Activated CD4-positive, CD25-positive, alpha-beta regulatory T cell treated with anti-CD3 and anti-CD28 coated beads, Interleukin-2, amount 50 U/mL, for 72 hours (primary cell): Measurements from ENCODE around the gene SLC16A12.
"Not testable (repeated sequence)": the region's sequence is repeated elsewhere in the genome, so short reads cannot be mapped to it uniquely, and the experiment has no call there.

Source experiments
- DNase-seq: peaks from one replicate; pipeline ENCODE4 v3.0.0; 2021

SLC16A12 gene

DNA sequence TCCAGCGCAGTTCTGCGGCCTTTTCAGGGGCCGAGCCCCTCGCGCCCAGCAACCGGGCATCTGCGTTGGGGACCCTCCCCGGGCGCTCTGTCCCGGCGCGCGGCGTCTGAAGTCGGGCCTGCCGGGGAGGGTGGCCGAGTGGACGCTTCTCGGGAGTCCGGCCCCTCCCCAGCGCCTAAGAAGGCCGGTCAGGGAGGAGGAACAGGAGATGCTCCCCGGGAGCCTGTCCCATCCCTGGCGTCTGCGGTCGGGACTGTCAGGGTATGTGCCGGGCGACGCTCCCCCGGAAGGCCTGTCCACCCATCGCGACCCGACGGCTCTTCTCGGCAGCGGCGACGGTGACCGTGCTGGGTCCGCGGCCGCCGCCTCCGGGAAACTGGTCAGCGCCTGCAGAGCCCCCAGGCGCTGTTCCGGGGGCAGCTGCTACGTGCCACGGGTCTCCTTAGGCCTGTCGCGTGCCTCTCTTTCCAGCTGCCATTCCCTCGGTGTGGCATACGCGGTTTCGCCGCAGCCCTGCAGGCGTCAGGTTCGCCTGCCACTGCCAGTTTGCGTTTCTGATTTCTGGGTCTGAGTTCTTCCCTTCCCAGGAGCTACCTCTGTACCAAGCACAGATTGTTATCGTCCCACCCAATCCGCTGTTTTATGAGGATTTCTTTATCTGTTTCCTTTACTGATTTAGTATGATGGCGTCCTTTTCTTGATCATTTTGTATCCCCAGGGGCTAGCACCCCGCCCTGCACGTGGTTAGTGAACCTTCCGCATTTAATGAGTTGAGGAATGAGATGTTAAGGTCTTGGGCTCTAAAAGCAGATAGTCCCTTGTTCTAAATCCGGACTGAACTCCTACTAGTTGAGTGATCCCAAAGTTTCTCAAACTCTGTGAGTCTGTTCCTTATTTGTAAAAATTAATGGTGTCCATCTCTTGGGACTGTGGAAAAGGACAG lies 120.2 kb downstream of the SLC16A12 start:
- DNase-seq: peak; percentile 54

DNA sequence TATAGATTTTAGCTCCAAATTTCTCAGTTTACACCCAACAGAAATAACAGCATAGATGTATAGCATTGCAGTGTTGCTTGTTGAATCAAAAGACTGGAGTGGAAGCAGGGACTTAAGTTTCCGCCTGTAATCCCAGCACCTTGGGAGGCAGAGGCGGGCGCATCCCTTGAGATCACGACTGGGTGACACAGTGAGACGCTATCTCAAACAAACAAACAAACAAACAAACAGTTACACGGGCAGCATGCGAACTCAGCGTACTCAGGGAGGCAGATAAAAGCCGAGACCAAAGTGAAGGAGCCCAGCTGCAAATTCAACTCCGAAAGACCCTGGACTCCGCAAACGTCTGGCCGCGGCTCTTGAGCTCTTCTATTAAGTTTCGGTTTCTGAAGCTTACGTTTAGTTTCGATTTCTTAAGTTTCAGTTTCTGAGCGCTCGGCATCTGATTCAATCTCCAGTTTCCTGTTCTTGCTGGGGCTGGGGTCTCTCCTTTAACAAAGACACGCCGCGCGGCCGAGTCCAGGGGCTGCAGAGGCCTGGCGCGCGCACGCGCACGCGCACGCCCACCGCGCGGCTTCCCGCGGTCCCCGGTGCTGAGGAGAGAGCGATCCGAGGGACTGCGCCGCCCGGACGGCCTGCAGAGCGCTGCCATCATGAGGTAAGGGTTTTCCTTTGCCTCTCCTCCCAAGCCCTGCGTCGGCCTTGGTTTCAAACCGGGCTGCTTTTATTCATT lies 121.1 kb downstream of the SLC16A12 start, which contains the start of gene IFIT5:
IFIT5 (plus strand) TSS at position 423 of the 733 bp plus-strand sequence; CDS start at position 654, 231 bp downstream.
- peak; percentile 72 for DNase-seq

DNA sequence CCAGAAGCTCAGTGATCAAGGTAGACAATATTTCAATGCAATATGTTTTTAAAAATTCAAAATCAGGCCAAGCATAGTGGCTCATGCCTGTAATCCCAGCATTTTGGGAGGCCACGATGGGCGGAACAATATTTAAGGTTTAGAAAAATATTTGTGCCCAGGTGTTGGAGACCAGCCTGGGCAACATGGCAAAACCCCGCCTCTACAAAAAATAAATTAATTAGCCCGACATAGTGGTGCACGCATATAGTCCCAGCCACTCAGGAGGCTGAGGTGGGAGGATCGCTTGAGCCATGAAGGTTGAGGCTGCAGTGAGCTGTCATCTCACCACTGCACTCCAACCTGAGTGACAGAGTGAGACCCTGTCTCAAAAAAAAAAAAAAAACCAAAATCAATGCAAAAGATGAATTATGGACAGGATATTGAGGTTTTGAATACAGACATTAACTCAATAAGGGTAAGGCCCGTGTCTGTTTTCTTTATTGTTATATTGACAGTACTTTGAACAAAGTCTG lies 121.9 kb downstream of the SLC16A12 start:
- no peak for DNase-seq

DNA sequence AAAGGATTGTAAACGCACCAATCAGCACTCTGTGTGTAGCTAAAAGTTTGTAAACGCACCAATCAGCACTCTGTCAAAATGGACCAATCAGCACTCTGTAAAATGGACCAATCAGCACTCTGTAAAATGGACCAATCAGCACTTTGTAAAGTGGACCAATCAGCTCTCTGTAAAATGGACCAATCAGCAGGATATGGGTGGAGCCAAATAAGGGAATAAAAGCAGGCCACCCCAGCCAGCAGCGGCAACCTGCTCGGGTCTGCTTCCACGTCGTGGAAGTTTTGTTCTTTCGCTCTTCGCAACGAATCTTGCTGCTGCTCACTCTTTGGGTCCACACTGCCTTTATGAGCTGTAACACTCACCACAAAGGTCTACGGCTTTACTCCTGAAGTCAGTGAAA lies 123.1 kb downstream of the SLC16A12 start:
- DNase-seq: peak; percentile 50

DNA sequence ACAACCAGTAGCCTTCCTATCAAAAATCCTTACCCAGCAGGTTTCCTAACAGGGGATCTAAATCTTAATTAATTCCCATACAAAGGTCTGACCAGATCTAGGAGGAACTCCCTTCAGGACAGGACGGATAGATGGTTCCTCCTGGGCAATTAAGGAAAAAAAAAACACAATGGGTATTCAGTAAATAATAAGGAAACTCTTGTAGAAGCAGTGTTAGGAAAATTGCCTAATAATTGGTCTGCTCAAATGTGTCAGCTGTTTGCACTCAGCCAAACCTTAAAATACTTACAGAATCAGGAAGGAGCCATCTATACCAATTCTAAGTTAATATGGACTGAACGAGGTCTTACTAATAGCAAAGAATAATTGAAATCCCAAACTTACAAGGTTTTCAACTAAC lies 124.3 kb downstream of the SLC16A12 start:
- not testable (repeated sequence) for DNase-seq

DNA sequence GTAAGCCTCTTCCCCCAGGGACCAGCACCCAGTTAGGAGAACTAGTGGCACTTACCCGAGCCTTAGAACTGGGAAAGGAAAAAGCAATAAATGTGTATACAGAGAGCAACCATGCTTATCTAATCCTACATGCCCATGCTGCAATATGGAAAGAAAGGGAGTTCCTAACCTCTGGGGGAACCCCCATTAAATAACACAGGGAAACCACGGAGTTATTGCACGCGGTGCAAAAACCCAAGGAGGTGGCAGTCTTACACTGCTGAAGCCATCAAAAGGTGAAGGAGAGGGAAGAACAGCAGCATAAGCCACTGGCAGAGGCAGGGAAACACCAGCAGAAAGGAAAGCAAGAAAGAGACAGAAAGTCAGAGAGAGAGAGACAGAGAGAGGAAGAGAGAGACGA lies 124.8 kb downstream of the SLC16A12 start:
- DNase-seq: not testable (repeated sequence)

DNA sequence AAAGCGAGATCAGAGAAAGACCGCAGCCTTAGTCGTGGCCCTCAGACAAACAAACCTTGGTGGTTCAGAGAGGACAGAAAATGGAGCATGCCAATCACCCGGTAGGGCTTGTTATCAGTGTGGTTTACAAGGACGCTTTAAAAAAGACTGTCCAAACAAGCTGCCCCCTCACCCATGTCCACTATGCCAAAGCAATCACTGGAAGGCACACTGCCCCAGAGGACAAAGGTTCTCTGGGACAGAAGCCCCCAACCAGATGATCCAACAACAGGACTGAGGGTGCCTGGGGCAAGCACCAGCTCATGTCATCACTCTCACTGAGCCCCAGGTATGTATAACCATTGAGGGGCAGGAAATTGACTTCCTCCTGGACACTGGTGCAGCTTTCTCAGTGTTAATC lies 126.1 kb downstream of the SLC16A12 start:
- not testable (repeated sequence) for DNase-seq

DNA sequence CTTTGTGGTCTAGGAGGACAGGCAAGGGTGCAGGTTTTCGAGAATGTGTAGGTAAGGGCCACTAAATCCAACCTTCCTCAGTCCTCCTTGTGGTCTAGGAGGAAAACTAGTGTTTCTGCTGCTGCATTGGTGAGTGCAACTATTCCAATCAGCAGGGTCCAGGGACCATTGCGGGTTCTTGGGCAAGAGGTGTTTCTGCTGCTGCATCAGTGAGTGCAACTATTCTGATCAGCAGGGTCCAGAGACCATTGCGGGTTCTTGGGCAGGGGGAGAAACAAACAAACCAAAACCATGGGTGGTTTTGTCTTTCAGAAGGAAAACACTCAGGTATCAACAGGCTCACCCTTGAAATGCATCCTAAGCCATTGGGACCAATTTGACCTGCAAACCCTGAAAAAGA lies 127.6 kb downstream of the SLC16A12 start:
- DNase-seq: not testable (repeated sequence)

DNA sequence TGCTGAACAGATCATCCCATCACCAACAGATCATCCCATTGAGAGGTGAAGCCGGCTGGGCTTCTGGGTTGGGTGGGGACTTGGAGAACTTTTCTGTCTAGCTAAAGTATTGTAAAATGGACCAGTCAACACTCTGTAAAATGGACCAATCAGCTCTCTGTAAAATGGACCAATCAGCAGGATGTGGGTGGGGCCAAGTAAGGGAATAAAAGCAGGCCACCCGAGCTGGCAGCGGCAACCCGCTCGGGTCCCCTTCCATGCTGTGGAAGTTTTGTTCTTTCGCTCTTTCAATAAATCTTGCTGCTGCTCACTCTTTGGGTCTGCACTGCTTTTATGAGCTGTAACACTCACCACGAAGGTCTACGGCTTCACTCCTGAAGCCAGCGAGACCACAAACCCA lies 129.2 kb downstream of the SLC16A12 start:
- not testable (repeated sequence) for DNase-seq

DNA sequence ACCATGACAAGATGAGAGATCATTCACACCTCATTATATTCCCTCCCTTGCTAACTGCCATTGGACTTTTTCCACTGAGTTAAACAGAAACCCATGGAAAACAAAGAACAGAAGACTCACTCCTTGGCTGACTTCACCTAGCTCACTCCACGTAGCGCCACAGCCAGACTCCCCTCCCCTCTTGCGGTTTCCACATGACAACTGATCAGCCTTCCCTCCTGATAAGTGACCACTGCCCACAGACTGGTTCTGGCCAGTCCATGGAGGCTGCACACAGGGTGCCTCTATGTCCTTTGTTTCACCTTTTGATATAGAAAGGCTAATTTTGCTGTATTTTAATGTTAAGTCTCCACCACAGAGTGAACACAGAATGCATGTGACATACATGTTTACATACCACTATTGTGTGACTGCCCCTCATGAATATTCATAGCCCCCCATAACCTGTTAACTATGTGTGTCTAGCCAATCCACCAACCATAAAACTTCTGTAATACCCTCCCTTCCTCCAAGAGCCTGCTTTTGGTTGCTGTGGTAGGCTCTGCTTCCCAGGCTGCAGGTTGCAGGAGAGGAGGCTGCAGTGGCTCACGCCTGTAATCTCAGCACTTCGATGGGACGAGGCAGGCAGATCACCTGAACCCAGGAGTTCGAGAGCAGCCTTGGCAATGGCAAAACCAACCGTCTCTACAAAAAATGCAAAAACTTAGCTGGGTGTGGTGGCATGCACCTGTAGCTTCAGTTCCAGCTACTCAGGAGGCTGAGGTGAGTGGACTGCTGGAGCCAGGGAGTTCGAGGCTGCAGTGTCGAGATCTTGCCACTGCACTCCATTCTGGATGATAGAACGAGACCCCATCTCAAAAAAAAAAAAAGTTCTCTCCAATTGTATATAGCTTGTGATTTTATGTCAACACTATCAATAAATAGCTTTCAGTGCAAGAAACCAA lies 131.0 kb downstream of the SLC16A12 start:
- no peak for DNase-seq

DNA sequence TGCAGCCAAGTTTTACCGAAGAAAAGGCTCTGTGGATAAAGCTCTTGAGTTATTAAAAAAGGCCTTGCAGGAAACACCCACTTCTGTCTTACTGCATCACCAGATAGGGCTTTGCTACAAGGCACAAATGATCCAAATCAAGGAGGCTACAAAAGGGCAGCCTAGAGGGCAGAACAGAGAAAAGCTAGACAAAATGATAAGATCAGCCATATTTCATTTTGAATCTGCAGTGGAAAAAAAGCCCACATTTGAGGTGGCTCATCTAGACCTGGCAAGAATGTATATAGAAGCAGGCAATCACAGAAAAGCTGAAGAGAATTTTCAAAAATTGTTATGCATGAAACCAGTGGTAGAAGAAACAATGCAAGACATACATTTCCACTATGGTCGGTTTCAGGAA lies 132.4 kb downstream of the SLC16A12 start:
- no peak for DNase-seq

DNA sequence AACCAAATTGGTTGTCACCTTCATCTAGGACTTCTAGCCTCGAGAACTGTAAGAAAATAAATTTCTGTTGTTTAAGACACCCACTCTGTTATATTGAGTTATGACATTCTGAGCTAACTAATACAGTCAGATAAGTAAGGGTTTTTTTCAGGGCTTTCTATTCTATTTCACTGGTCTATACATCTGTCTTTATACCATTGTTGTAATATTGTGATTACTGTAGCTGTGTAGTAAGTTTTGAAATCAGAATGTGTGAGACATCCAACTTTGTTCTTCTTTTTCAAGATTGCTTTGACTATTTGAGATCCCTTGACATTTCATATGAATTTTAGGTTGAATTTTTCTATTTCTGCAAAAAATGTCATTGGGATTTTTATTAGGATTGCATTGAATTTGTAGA lies 135.4 kb downstream of the SLC16A12 start:
- DNase-seq: no peak

DNA sequence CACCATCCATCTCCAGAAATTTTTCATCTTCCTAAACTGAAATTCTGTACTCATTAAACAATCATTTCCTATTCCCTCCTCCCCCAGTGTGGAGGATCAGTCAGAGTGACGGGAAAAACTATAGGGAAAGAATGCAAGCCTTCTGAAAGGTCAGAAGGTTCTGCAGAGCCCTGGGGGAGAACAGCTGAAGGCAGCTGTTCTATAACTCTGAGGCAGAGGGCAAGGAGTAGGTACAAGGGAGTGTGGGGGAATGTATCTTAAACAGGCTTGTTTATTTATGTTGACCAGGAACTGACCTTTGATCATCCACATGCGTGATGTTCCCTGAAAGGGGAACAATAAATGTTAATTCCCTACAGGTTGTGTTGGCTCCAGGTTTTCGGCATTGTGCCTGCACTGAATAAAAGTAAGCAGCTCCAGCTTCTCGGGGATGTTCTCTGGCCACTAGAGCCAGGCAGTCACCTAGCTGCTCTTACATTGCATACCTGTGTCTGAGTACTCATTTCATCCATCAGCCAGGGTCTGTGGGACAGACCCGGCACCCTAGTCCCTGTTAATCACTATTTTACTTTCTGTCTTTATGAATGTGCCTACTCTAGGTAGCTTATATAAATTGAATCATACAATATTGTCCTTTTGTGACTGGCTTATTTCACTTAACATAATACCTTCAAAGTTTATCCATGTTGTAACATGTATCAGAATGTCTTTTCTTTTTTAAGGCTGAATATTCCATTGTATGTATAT lies 137.2 kb downstream of the SLC16A12 start:
- no peak for DNase-seq

DNA sequence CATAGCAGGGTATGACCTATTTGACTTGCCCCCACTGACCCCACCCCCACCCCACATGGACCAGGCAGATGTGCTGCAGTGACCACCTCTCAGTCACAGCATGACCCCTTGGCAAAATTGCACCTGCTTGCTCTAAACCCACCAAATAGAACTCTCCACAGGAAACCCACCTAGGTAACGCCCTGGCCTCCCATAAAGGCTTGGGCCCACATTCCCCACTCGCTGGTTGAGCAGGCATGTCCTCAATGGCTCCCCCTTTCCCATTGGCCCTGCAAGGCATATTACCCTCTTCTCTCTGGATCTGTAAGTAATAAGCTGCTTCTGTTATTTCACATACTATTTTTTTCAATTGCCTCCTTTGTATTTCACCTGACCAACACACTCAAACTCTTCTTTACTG lies 140.3 kb downstream of the SLC16A12 start:
- DNase-seq: no peak

DNA sequence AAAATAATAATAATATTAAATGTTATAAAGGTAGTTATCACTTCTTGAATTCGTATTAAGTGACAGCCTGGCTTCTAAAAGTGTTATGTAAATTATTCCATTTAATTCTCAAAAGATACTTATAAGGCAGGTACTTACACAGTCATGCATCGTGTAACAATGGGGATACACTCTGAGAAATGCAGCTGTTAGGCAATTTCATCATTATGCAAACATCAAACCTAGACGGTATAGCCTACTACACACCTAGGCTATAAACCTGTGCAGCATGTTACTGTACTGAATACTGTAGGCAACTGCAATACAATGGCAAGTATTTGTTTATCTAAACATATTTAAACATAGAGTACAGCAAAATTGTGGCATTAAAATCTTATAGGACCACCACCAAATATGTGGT lies 141.5 kb downstream of the SLC16A12 start:
- DNase-seq: no peak

DNA sequence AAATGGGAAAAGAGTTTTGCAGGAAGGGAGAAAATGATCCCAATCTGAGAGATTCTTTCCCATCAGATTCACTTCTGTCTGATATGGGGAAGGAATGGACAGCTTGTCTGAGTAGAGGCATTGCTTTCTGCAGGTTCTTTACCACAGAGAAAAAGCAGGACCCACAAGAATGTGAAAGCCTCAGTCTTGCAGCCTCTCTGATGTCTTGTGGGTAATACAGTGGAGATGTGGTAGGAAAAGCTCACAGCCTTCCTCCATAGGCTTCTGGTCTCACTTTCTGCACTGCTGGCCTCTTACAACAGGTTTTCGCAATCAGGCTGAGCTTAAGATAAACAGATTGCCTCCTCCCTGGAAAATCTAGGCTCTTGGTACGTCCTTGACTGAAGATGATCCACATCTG lies 142.4 kb downstream of the SLC16A12 start:
- DNase-seq: no peak

DNA sequence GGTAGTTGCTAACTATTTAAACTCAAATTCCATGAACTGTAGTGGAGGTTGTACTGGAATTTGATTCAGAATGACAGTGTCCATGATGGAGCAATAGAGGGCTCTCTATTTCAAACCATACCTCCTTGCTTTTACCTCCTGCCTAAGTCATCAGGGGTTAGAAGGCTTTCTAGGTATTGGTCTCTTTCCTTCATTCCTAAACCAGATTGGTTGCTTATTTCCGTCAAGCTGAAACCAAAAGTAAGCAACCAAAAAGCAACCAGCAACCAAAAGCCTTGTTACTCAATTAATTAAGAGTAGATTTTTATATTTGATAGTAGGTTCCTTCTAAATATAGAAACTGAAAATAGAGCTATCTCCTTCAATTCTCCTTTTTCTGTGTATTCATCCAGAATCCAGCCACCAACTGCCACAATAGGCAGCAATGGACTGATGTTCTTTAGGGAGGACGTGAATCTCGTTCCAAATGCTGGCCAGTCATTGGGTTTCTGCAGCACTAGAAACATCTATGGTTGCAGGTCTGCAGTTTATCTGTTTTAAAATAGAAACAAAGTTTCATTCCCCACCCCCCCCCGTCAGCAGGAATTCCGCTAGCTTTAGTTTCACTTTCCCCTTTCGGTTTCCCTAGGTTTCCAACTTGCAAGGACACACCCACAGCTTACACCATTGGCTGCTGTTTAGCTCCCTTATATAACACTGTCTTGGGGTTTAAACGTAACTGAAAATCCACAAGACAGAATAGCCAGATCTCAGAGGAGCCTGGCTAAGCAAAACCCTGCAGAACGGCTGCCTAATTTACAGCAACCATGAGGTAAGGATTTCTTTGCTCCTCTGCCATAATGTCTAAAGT lies 143.3 kb downstream of the SLC16A12 start, which contains the start of gene IFIT1:
IFIT1 (plus strand) TSS at position 717 of the 850 bp plus-strand sequence; CDS start at position 807, 90 bp downstream.
- no peak for DNase-seq

DNA sequence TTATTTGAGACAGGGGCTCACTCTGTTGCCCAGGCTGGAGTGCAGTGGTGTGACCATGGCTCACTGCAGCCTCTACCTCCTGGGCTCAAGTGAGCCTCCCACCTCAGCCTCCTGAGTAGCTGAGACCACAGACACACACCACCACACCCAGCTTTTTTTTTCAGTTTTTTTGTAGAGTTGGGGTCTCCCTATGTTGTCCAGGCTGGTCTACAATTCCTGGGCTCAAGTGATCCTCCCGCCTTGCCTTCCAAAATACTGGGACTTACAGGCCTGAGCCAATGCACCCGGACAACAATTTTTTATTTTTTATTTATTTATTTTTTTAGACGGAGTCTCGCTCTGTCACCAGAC lies 144.2 kb downstream of the SLC16A12 start:
- not testable (repeated sequence) for DNase-seq

DNA sequence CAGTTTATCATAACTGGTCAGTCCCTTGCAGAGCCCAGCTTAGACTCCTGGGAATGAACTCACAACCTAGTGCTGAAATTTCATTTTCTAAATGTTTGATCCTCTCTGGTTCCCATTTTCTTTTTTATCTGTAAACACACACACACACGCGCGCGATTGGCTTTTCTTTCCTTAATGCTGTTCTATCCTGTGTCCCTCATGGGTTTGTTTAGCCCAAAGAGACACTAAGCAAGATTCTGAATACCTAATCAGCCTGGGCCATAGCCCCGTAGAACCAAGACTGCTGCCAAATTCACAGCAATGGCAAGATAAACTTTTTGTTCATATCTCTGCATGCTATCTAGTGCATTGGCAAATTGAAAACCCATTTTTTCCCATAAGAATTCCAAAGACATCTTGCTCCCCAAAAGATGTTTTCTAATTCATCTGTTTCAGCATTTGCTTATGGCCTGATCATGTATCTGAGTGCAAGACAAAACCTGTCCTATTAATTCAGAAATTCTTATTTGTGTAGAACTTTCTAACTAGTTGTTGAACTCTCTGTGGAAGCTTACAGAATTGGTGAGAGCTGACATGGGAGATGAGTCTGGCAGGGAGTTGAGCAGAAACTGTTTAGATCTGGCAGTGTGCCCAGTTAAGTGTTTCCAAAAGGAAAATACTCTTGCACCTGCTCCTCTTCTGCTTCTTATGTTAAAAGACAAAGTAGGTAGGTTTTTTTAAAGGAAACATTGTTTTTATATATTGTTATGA lies 144.7 kb downstream of the SLC16A12 start:
- no peak for DNase-seq

DNA sequence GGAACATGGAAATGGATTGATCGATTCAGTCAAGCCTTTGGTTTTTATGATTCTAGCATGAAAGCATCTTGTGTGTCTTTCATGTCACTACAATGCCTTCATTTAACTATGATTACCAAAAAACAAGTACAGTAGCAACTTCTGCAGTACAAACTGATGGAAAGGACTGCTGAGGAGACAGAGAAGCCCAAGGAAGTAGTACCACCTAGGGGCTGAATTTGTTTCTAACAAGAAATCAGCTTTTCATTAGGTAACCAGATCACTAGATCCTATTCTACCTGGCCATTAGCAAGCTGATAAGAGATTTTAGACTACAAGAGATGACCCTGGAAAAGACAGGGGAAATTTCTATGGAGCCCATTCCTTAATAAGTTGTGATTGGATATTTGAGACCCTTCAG lies 146.1 kb downstream of the SLC16A12 start:
- no peak for DNase-seq
